Islet precursor cell (in vitro differentiated cells): ENCODE results near the gene TAX1BP3.
"Not testable (repeated sequence)": the region's sequence is repeated elsewhere in the genome, so short reads cannot be mapped to it uniquely, and the experiment has no call there.

ENCODE experiments used
- DNase-seq: peaks from one replicate; pipeline ENCODE4 v3.0.0-alpha.2; 2018

Gene TAX1BP3, protein sequence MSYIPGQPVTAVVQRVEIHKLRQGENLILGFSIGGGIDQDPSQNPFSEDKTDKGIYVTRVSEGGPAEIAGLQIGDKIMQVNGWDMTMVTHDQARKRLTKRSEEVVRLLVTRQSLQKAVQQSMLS

DNA sequence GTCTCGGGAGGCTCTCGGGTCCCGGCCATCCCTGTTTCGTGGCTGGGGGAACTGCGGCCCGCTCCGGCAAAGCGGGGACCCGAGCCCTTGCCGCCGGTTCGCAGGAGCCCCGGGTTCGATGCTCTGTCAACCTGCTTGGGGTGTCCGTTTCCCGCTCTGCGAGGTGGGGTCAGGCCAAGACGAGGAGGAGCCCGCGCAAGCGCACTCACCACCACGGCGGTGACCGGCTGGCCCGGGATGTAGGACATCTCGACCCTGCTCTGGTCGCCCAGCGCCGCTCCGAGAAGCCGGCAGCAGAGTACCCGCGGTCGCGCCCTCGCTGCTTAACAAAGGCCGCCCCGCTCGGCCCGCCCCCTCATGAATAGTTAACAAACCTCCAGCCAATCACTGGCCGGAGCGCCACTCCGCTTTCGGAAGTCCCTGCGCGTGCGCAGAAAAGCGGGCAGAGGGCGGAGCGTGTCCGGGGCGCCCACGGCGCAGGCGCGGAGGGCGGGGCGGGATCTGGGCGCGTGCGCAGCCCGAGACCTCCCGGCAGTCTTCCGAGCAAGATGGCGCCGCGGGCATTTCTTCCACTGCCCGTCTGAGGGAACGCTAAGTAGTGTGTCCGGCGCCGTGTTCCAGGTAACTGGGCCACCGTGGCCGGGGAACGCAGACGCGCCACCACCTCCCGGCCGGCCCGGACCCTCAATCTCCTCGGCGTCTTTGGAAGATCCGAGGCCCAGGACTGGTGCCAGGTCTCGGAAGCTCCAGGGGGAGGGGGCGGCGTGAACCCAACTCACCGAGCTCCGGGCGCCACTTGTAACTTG is at the start of gene TAX1BP3, which contains the start of gene EMC6:
Gene TAX1BP3 (minus strand): TSS at position 300 of the 806 bp plus-strand sequence. CDS start 52 bp downstream, at position 248.
Gene EMC6 (plus strand): TSS at position 534 of the 806 bp plus-strand sequence. CDS start 335 bp downstream, outside the sequence.
- DNase-seq = peak; percentile 100

DNA sequence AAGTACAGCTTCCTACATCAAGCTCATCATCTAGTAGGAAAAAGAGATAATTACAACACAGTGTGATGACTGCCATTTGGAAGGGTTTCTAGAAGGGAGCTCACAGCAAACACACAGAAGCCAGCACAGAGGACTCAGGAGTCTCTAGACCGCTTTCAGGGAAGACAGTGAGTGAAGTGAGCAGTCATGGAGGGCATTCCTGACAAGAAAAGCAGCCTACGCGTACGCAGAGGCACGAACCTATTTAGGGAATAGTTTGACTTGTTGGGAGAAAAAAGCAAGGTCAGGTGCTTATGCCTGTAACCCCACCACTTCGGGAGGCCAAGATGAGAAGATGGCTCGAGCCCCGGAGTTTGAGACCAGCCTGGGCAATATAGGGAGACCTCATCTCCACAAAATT is 46.9 kb upstream of the TAX1BP3 start:
- DNase-seq = no peak

DNA sequence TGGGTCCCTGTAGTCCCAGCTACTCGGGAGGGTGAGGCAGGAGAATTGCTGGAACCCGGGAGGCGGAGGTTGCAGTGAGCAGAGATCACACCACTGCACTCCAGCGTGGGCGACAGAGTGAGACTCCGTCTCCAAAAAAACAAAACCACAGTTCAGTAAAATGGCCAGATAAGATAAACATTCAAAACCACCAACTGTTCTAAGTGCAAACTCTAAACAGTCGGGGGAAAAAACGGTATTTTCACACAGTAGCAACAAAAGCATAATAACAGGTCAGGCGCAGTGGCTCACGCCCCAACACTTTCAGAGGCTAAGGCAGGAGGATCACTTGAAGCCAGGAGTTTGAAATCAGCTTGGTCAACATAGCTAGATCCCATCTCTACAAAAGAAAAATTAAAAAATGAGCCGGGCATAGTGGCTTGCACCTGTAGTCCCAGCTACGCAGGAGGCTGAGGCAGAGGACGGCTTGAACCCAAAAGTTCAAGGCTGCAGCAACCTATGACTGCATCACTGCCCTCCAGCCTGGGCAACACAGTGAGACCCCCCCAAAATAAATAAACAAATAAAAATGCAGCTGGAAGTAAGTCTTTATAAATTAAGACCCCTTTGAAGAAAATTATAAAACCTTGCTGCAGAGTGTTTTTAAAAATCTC is 44.6 kb upstream of the TAX1BP3 start:
- DNase-seq = no peak

DNA sequence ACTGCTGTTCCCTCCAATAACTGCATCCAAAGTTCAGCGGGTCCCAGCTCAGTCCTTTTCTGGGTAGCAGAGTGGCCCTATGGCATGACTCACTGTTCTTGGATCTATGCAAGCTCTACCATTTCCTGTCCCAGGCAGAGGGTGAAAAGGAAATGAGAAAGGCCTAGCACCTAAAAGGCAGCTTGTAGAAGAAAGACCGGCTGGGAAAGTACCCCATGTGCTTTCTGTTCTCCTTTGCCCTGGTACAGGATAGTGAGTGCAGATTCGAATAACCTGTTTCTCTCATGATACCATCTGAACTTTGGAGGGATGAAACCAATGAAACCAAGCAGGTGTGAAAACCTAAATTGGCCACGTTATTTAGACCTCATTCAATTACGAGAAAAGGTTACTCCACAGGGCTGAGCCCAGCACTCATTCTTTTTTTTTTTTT is 42.6 kb upstream of the TAX1BP3 start:
- DNase-seq = no peak

DNA sequence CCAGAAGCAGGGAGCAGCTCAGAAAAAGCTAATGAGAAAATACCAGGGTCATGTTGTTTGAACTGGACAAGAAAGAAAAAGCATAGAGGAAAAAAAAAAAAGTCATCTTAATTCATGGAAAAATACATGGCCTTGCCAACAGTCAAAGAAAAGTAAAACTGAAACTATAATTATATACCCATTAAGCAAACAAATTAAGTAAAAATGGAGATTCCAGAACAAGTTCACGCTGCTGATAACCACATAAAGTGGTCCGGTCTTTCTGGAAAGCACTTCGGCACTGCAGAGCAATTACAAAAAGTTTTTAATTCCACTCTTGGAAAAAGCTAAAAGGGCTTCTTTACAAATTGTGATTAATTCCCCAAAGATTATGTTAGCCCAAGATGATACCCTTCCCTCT is 40.0 kb upstream of the TAX1BP3 start:
- DNase-seq = no peak

DNA sequence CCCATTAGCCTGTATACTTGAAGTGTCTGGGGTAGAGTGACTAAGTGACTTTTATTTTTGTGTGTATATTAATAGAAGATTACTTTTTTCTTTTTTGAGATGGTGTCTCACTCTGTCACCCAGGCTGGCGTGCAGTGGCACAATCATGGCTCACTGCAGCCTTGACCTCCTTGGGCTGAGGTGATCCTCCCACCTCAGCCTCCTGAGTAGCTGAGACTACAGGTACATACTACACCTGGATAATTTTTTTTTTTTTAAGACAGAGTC is 37.3 kb upstream of the TAX1BP3 start:
- not testable (repeated sequence) for DNase-seq

DNA sequence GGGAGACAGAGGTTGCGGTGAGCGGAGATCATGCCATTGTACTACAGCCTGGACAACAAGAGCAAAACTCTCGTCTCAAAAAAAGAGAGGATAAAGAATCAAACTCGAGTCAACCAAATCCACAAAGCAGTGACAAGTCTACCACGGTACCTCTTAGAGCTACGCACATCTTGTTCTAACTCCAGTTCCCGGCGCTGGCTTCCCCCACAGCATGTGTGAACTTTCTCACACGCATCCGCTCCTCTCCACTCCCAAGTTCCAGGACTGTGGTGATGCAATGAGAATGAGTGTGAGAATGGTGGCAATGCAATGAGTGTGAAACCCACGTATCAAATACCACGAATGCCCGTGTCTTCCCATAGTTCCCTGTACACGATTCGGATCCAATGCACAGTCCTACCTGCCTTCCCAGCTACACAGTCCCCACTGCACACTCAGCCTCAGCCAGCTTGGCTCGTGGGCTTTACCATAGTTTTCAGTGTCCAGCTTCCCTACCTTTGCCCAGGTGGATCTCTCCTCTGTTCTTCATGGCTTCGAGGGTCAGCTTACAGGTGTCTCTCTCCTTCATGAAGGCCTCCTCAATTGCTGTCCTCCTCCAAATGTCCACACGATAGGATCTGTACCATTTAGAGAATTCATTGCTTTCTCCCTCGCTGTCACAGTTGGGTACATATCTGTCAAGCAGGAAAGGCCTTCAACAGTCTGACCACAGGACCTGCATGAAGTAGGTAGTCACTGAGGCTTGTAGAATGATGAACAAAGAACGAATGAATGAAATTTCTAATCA is 36.7 kb upstream of the TAX1BP3 start:
- no peak for DNase-seq

DNA sequence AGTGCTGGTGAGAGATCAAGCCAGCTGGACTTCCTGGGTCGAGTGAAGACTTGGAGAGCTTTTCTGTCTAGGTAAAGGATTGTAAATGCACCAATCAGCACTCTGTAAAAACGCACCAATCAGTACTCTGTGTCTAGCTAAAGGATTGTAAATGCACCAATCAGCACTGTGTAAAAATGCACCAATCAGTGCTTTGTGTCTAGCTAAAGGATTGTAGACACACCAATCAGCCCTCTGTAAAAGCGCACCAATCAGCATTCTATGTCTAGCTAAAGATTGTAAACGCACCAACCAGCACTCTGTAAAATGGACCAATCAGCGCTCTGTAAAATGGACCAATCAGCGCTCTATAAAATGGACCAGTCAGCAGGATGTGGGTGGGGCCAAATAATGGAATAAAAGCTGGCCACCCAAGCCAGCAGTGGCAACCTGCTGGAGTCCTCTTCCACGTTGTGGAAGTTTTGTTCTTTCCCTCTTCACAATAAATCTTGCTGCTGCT is 33.7 kb upstream of the TAX1BP3 start:
- DNase-seq = not testable (repeated sequence)

DNA sequence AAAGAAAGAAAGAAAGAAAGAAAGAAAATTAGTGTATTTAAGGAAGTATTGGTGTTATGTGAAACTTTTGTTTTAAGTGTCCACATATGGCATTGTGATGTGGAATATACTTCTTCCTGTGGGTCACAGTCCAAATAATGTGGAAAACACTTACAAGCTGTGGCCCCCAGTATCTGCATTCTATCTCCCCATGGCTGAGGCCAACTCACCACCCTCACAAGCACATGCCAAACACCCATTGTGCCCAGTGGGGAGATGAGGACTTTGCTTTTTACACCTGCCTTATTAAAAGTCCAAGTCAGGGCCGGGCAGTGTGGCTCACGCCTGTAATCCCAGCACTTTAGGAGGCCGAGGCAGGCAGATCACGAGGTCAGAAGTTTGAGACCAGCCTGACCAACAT is 31.6 kb upstream of the TAX1BP3 start:
- DNase-seq = no peak

DNA sequence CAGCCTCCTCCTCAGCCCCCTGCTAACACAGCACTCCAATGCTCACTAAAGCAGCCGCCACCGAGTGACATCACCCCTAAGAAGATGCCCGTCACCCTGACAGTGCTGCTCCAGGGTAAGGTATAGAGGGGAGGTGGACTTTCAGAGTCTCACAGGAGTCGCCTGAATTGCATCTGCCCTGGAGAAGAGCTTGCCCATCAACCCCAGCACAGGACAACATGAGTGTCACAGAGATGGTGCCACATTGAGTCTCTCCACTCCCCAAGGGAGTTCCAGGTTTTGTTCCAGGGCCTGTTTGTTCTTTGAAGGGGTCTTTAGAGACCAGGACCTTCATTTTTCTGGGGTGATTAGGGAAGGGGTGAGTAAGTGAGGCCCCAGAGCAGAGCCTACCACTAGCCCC is 29.8 kb upstream of the TAX1BP3 start:
- no peak for DNase-seq

DNA sequence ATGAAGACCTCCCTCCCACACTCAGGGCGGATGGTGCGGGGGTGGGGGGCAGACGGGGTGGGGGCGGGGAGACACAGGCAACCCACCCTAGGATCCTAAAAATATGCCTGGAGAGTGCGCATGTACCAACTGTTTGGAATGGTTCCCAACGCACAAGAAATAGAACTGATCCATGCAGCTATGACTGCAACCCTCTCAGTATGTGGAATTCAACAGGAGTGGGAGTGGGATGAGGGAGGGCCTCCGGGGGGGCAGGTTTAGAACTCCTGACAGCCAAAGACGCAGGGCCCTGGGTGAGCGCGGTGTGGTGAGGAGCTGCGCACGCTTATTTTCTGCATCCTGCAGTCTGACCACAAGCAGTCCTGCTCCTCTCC is 28.7 kb upstream of the TAX1BP3 start:
- DNase-seq = no peak

DNA sequence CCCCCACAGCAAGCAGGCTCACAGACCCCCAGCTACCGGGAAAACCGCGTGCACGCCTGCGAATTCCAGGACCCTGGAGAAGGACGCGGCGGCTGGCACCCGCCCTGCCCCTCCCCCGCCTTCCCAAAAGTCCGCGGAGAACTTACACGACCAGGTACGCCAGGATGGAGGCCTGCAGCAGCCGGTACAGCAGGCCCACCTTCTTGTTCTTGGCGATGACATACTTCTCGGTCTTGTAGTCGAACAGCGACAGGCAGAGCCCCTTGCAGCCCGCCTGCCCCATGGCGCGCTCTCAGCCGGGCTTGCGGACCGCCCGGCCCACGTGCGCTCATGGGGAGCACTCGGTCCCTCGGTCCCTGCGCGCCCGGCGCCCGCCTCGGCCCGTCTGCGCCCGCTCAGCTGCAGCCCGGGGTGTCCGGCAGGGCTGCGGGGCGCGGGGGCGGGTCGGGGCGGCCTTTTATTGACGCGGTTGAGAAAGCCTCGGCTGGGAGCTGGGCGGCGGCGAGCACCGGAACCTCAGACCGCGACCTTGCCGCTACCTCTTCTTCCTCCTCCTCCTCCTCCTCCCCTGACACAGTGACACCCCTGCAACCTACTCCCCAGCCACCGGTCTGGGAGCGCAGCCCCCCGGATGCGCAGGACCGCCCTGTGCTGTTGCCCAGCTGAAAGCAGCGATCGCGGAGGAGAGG is 27.5 kb upstream of the TAX1BP3 start, which contains the start of gene P2RX5:
Gene P2RX5 (minus strand): TSS at position 433 of the 689 bp plus-strand sequence. CDS start 150 bp downstream, at position 283.
- peak; percentile 87 for DNase-seq

DNA sequence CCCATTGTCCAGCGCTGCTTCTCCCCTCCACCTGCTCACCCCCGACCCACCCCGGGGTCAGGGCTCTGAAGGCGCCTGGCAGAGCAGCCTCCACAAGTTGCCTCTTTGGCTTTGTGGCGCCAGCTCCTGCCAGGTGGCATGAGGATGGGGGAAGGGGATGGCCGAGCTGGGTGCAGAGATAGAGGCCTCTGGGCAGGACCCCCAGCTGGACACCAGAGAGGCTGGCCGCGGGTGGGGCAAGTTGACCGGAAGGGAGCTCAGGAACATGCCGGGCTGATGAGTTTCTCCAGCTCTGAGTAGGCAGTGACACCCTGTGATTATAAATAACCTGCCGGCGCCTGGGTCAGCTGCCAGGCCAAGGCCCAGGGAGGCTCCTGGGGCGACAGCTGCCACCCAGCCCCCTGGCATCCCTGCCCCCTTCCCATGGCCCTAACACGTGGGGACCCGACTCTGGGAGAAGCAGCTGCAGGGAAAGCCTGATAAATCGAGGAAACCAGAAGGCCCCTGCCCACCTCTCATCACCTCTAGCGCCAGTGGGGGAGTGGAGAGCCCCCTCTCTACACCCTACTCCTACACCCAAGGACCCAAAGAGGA is 26.8 kb upstream of the TAX1BP3 start:
- peak; percentile 62 for DNase-seq

DNA sequence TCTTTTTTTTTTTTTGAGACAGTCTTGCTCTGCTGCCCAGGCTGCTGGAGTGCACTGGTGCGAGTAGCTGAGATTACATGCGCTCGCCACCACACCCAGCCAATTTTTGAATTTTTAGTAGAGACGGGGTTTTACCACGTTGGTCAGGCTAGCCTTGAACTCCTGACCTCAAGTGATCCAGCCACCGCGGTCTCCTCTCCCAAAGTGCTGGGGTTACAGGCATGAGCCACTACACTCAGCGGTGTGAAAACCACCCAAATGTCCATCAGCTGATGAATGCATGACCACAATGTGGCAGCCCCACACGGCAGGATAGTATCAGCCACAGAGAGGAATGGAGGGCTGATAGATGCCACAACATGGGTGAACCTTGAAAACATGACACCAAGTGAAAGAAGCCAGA is 25.5 kb upstream of the TAX1BP3 start:
- DNase-seq = no peak

DNA sequence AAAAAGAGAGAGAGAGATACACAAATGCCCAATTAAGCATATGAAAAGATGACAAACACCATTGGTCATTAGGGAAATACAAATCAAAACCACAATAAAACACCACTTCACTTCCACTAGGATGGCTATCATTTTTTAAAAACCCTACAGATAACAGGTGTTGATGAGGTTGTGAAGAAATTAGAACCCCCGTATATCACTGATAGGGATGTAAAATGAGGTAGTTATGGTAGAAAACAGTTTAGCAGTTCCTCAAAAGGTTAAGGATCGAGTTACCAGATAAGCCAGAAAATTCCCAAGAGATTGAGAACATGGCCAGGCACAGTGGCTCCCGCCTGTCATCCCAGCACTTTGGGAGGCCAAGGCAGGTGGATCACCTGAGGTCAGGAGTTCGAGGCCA is 24.8 kb upstream of the TAX1BP3 start:
- no peak for DNase-seq

DNA sequence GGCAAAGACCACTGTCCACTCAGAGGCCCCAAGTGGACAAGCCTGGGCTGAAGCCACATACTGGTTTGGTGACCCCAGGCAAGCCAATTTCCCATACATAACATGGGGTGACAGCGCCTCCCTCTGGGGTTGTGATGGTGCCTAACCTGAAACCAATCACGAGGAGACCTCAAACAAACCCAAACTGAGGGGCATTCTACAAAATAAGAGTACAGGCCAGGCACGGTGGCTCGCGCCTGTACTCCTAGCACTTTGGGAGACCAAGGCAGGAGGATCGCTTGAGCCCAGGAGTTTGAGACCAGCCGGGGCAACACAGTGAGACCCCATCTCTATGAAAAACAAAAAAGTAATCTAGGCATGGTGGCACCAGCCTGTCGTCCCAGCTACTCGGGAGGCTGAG is 24.0 kb upstream of the TAX1BP3 start:
- no peak for DNase-seq

DNA sequence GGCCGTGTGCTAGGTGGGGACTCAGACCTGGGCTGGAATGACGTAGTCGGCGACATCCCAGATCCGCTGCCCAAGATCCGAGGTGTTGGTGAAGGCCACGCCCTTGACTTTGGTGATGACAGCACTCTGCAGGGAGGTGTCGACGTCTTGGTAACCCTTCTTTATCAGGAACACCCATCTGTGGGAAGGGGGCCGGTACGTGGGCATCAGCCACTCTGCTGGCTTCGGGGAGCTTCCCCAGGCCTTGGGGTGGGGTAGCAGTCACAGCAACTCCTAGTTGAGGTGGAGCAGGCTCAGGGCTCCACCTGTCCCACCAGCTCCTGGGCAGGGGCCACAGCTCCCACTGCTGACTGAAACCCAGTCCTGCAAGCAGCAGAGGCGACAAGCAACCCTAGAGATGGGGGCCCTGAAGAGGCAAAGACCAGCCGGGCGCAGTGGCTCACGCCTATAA is 23.3 kb upstream of the TAX1BP3 start:
- peak; percentile 65 for DNase-seq

DNA sequence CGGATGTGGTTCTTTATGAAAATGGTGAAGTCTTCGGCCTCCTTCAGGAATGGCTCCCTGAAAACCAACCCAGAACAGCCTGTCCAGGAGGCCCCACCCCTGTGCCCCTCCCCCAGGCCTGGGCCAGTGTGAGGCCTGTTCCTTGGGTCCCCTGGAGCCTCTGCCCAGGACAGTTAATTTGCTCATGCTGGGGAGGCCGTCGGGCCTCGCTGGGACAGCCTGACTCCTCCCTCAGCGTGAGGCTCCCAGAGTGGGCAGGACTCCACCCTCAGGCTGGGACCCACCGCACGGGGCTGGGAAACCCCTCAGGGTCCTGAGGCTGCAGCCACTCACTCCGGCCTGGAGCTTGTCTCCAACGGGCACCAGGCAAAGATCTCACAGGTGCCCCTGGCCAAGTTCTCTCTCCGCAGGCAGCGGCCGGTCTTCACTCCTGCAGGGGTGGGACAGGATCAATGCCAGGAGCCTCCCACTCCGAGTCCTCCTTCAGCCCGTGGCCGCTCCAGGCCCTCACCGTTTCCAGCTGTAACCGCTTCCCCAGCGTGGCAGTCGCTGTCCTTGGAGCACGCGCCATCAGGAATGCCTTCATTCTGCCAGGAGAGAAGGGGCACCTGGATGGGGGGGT is 21.8 kb upstream of the TAX1BP3 start:
- DNase-seq = peak; percentile 62

DNA sequence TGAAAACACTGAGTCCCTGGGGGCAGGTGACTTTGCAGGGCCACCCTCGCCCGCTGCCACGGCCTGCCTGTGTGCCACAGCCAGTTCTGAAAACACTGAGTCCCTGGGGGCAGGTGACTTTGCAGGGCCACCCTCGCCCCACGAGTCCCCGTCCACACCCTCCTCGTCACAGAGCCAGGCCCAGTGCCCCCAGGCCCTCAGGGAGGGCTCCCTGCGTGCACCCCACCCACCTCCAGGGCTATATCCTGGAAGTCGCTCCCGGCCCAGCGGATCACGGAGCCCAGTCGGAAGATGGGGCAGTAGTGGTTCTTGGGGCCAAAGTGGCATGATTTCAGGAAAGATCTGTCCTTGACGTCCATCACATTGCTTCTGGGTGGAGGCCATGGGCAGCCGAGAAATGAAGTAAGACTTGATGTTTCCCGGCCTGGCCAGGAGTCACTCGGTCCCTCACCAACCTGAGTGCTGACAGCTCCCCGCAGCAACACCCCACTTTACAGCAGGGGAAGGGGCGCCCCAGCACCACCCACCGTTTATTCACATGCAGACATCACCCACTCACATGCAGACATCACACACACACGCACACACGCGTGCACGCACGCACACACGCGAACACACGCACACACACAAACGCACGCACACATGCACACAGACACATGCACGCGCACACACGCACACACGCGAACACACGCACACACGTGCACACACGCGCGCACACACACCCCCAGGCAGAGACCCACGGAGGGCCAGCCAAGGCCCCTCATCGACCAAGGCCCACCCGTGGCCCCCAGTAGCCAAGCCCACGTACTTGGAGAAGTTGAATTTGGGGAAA is 21.1 kb upstream of the TAX1BP3 start:
- no peak for DNase-seq

DNA sequence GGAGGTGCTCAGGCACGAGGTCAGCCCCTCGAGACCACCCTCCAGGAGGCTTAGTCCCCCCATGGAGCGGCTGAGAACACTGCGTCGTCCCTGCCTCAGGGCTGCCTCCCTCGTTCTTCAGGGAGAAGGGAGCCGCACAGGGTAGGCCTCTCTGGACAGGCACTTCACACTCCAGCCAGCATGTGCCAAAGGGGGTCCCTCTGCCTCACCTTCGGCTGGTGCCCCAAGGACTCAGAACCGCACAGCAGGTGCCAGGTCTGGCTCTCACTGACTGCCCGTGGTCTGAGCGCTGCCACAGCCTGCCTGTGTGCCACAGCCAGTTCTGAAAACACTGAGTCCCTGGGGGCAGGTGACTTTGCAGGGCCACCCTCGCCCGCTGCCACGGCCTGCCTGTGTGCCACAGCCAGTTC is 20.5 kb upstream of the TAX1BP3 start:
- DNase-seq = no peak
